ENCODE data around the gene PDRG1.

PDRG1 gene

GRCh38 chr20:31990641-31991338 is 38.9 kb upstream of the PDRG1 start:
- Histone ChIP-seq H3K9me3 (ENCODE audit: severe bottlenecking) (no peaks in the 10 kb centered on the region), H3K36me3 (peaks cover 8% of the 10 kb centered on the region), H3K27ac (peak overlapping the region; percentile 51), H3K27me3 (ENCODE audit: insufficient read depth, low read depth, severe bottlenecking) (no peaks in the 10 kb centered on the region), H3K4me3 (ENCODE audit: low read depth, low read length) (no peak overlapping the region)
- no peak for TF ChIP-seq CTCF (IDR thresholded peaks at IDR 0.05; ENCODE audit: low read depth, low read length)
- peak; percentile 71 for DNase-seq

- Histone ChIP-seq H3K27me3 (ENCODE audit: insufficient read depth, low read depth, severe bottlenecking) (no peaks in the 10 kb centered on the region), H3K36me3 (peaks cover 8% of the 10 kb centered on the region), H3K27ac (no peak overlapping the region), H3K9me3 (ENCODE audit: severe bottlenecking) (no peaks in the 10 kb centered on the region), H3K4me3 (ENCODE audit: low read depth, low read length) (no peak overlapping the region)
- DNase-seq: no peak
- TF ChIP-seq CTCF (IDR thresholded peaks at IDR 0.05; ENCODE audit: low read depth, low read length): no peak
Observed at GRCh38 chr20:31989030-31989645, 37.3 kb upstream of the PDRG1 start.

- Histone ChIP-seq H3K4me3 (ENCODE audit: low read depth, low read length) (no peak overlapping the region), H3K36me3 (peaks cover 8% of the 10 kb centered on the region), H3K27ac (no peak overlapping the region), H3K27me3 (ENCODE audit: insufficient read depth, low read depth, severe bottlenecking) (no peaks in the 10 kb centered on the region), H3K9me3 (ENCODE audit: severe bottlenecking) (no peaks in the 10 kb centered on the region)
- no peak for TF ChIP-seq CTCF (IDR thresholded peaks at IDR 0.05; ENCODE audit: low read depth, low read length)
- DNase-seq: no peak
Observed at GRCh38 chr20:31988430-31989015, 36.7 kb upstream of the PDRG1 start.

GRCh38 chr20:31987744-31988143 is 35.9 kb upstream of the PDRG1 start:
- Histone ChIP-seq H3K27ac (no peak overlapping the region), H3K36me3 (peaks cover 9% of the 10 kb centered on the region), H3K4me3 (ENCODE audit: low read depth, low read length) (no peak overlapping the region), H3K27me3 (ENCODE audit: insufficient read depth, low read depth, severe bottlenecking) (no peaks in the 10 kb centered on the region), H3K9me3 (ENCODE audit: severe bottlenecking) (no peaks in the 10 kb centered on the region)
- TF ChIP-seq CTCF (IDR thresholded peaks at IDR 0.05; ENCODE audit: low read depth, low read length): no peak
- no peak for DNase-seq

GRCh38 chr20:31984981-31985471 is 33.2 kb upstream of the PDRG1 start:
- peak overlapping the region; percentile 62 for H3K27ac ChIP-seq
- H3K4me3 ChIP-seq (ENCODE audit: low read depth, low read length): no peak overlapping the region
- no peaks in the 10 kb centered on the region for H3K9me3 ChIP-seq (ENCODE audit: severe bottlenecking)
- no peak for TF ChIP-seq CTCF (IDR thresholded peaks at IDR 0.05; ENCODE audit: low read depth, low read length)
- H3K27me3 ChIP-seq (ENCODE audit: insufficient read depth, low read depth, severe bottlenecking): no peaks in the 10 kb centered on the region
- H3K36me3 ChIP-seq: peaks cover 12% of the 10 kb centered on the region
- DNase-seq: peak; percentile 64

Measured in WERI-Rb-1 (cell line).